Measurements from ENCODE around the gene TMA7.

Gene TMA7

GRCh38 chr3:48411041-48411588 is 28.9 kb upstream of the TMA7 start:
- Histone ChIP-seq H3K9ac (ENCODE audit: low read depth, low read length) (no peak overlapping the region), H3K27me3 (ENCODE audit: control insufficient read depth, insufficient read depth, low read length) (no peaks in the 10 kb centered on the region), H3K9me3 (replicated peaks; ENCODE audit: low read length) (no peaks in the 10 kb centered on the region), H3K4me1 (ENCODE audit: control insufficient read depth, insufficient read depth, low read length) (no peaks in the 10 kb centered on the region), H3K4me2 (ENCODE audit: low read length) (no peak overlapping the region), H3K4me3 (ENCODE audit: low read length) (no peak overlapping the region), H3K36me3 (ENCODE audit: insufficient read depth, low read length) (peaks cover 39% of the 10 kb centered on the region)

- no peaks in the 10 kb centered on the region for H3K4me1 ChIP-seq (ENCODE audit: control insufficient read depth, insufficient read depth, low read length)
- peaks cover 36% of the 10 kb centered on the region for H3K36me3 ChIP-seq (ENCODE audit: insufficient read depth, low read length)
- no peak overlapping the region for H3K9ac ChIP-seq (ENCODE audit: low read depth, low read length)
- H3K4me3 ChIP-seq (ENCODE audit: low read length), result no peak overlapping the region
- H3K4me2 ChIP-seq (ENCODE audit: low read length), result no peak overlapping the region
- H3K9me3 ChIP-seq (replicated peaks; ENCODE audit: low read length), result no peaks in the 10 kb centered on the region
- no peaks in the 10 kb centered on the region for H3K27me3 ChIP-seq (ENCODE audit: control insufficient read depth, insufficient read depth, low read length)
Observed at GRCh38 chr3:48411606-48412374, 28.3 kb upstream of the TMA7 start.

GRCh38 chr3:48412375-48413001 is 27.6 kb upstream of the TMA7 start:
- Histone ChIP-seq H3K9me3 (replicated peaks; ENCODE audit: low read length) (no peaks in the 10 kb centered on the region), H3K4me2 (ENCODE audit: low read length) (no peak overlapping the region), H3K27me3 (ENCODE audit: control insufficient read depth, insufficient read depth, low read length) (no peaks in the 10 kb centered on the region), H3K4me3 (ENCODE audit: low read length) (no peak overlapping the region), H3K9ac (ENCODE audit: low read depth, low read length) (no peak overlapping the region), H3K4me1 (ENCODE audit: control insufficient read depth, insufficient read depth, low read length) (no peaks in the 10 kb centered on the region), H3K36me3 (ENCODE audit: insufficient read depth, low read length) (peaks cover 31% of the 10 kb centered on the region)

GRCh38 chr3:48413086-48413485 is 27.0 kb upstream of the TMA7 start:
- no peaks in the 10 kb centered on the region for H3K9me3 ChIP-seq (replicated peaks; ENCODE audit: low read length)
- H3K4me3 ChIP-seq (ENCODE audit: low read length), result no peak overlapping the region
- no peaks in the 10 kb centered on the region for H3K27me3 ChIP-seq (ENCODE audit: control insufficient read depth, insufficient read depth, low read length)
- peaks cover 31% of the 10 kb centered on the region for H3K36me3 ChIP-seq (ENCODE audit: insufficient read depth, low read length)
- no peaks in the 10 kb centered on the region for H3K4me1 ChIP-seq (ENCODE audit: control insufficient read depth, insufficient read depth, low read length)
- H3K4me2 ChIP-seq (ENCODE audit: low read length), result no peak overlapping the region
- H3K9ac ChIP-seq (ENCODE audit: low read depth, low read length), result no peak overlapping the region

- H3K4me3 ChIP-seq (ENCODE audit: low read length), result no peak overlapping the region
- H3K27me3 ChIP-seq (ENCODE audit: control insufficient read depth, insufficient read depth, low read length), result no peaks in the 10 kb centered on the region
- H3K4me2 ChIP-seq (ENCODE audit: low read length), result no peak overlapping the region
- no peaks in the 10 kb centered on the region for H3K9me3 ChIP-seq (replicated peaks; ENCODE audit: low read length)
- H3K4me1 ChIP-seq (ENCODE audit: control insufficient read depth, insufficient read depth, low read length), result no peaks in the 10 kb centered on the region
- peaks cover 28% of the 10 kb centered on the region for H3K36me3 ChIP-seq (ENCODE audit: insufficient read depth, low read length)
- H3K9ac ChIP-seq (ENCODE audit: low read depth, low read length), result no peak overlapping the region
Observed at GRCh38 chr3:48413611-48414010, 26.4 kb upstream of the TMA7 start.

- Histone ChIP-seq H3K27me3 (ENCODE audit: control insufficient read depth, insufficient read depth, low read length) (no peaks in the 10 kb centered on the region), H3K4me1 (ENCODE audit: control insufficient read depth, insufficient read depth, low read length) (no peaks in the 10 kb centered on the region), H3K4me2 (ENCODE audit: low read length) (no peak overlapping the region), H3K9ac (ENCODE audit: low read depth, low read length) (no peak overlapping the region), H3K4me3 (ENCODE audit: low read length) (no peak overlapping the region), H3K36me3 (ENCODE audit: insufficient read depth, low read length) (peaks cover 22% of the 10 kb centered on the region), H3K9me3 (replicated peaks; ENCODE audit: low read length) (no peaks in the 10 kb centered on the region)
Observed at GRCh38 chr3:48414376-48415250, 25.4 kb upstream of the TMA7 start.

- Histone ChIP-seq H3K36me3 (ENCODE audit: insufficient read depth, low read length) (peaks cover 14% of the 10 kb centered on the region), H3K4me2 (ENCODE audit: low read length) (no peak overlapping the region), H3K4me3 (ENCODE audit: low read length) (no peak overlapping the region), H3K27me3 (ENCODE audit: control insufficient read depth, insufficient read depth, low read length) (no peaks in the 10 kb centered on the region), H3K9me3 (replicated peaks; ENCODE audit: low read length) (no peaks in the 10 kb centered on the region), H3K9ac (ENCODE audit: low read depth, low read length) (no peak overlapping the region), H3K4me1 (ENCODE audit: control insufficient read depth, insufficient read depth, low read length) (no peaks in the 10 kb centered on the region)
Observed at GRCh38 chr3:48415251-48415953, 24.7 kb upstream of the TMA7 start.

GRCh38 chr3:48416091-48416505 is 24.0 kb upstream of the TMA7 start:
- Histone ChIP-seq H3K36me3 (ENCODE audit: insufficient read depth, low read length) (peaks cover 14% of the 10 kb centered on the region), H3K9ac (ENCODE audit: low read depth, low read length) (no peak overlapping the region)

GRCh38 chr3:48416546-48416945 is 23.5 kb upstream of the TMA7 start:
- H3K4me2 ChIP-seq (ENCODE audit: low read length), result no peak overlapping the region
- no peaks in the 10 kb centered on the region for H3K27me3 ChIP-seq (ENCODE audit: control insufficient read depth, insufficient read depth, low read length)
- no peaks in the 10 kb centered on the region for H3K4me1 ChIP-seq (ENCODE audit: control insufficient read depth, insufficient read depth, low read length)
- H3K4me3 ChIP-seq (ENCODE audit: low read length), result no peak overlapping the region
- no peak overlapping the region for H3K9ac ChIP-seq (ENCODE audit: low read depth, low read length)
- H3K9me3 ChIP-seq (replicated peaks; ENCODE audit: low read length), result no peaks in the 10 kb centered on the region
- peaks cover 13% of the 10 kb centered on the region for H3K36me3 ChIP-seq (ENCODE audit: insufficient read depth, low read length)

More at GRCh38 chr3:48416091-48416505, 24.0 kb upstream of the TMA7 start:
- Histone ChIP-seq H3K4me3 (ENCODE audit: low read length) (no peak overlapping the region), H3K4me1 (ENCODE audit: control insufficient read depth, insufficient read depth, low read length) (no peaks in the 10 kb centered on the region), H3K9me3 (replicated peaks; ENCODE audit: low read length) (no peaks in the 10 kb centered on the region), H3K4me2 (ENCODE audit: low read length) (no peak overlapping the region), H3K27me3 (ENCODE audit: control insufficient read depth, insufficient read depth, low read length) (no peaks in the 10 kb centered on the region)

GRCh38 chr3:48417529-48418108 is 22.4 kb upstream of the TMA7 start:
- H3K36me3 ChIP-seq (ENCODE audit: insufficient read depth, low read length), result peaks cover 3% of the 10 kb centered on the region
- H3K9ac ChIP-seq (ENCODE audit: low read depth, low read length), result no peak overlapping the region
- no peak overlapping the region for H3K4me3 ChIP-seq (ENCODE audit: low read length)

More at GRCh38 chr3:48417529-48418108, 22.4 kb upstream of the TMA7 start:
- H3K9me3 ChIP-seq (replicated peaks; ENCODE audit: low read length), result no peaks in the 10 kb centered on the region
- no peaks in the 10 kb centered on the region for H3K27me3 ChIP-seq (ENCODE audit: control insufficient read depth, insufficient read depth, low read length)
- peaks cover 3% of the 10 kb centered on the region for H3K4me1 ChIP-seq (ENCODE audit: control insufficient read depth, insufficient read depth, low read length)
- H3K4me2 ChIP-seq (ENCODE audit: low read length), result no peak overlapping the region
